GM23248 (cell line): ENCODE measurements around the gene HOMER2.

Experiments
- EZH2 ChIP-seq: fragments of 200-600 bp; sonication (generic); IDR thresholded peaks from 2 replicates; pipeline ENCODE4 v1.6.1; 2018; ENCODE audit warnings: antibody characterized with exemption, mild to moderate bottlenecking; ENCODE audit not compliant: insufficient read depth, poor library complexity, severe bottlenecking
- EZH2phosphoT487 ChIP-seq: fragments of 200-600 bp; sonication (generic); IDR thresholded peaks from 2 replicates; pipeline ENCODE4 v1.6.1; 2018; ENCODE audit warnings: antibody characterized with exemption, moderate library complexity, mild to moderate bottlenecking, low read depth; ENCODE audit not compliant: insufficient read depth

DNA sequence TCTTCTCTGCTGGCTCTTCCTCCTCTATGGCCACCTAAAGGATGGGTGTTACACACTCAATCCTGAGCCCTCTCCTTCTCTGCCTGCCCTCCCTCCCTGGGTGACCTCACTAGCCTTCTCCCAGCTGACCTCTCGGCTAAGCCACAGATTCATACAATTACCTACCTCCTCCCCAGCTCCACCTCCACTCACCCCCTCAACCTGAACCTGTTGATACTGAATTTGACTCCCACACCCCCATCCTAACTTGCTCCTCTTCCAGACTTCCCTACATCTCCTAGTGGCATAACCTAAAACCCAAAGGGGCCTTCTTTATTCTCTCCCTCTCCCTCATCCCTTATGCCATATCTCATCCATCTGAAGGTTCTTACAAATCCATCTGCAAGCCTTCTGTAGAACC, 17.1 kb downstream of the HOMER2 start:
- TF ChIP-seq EZH2 = no peak
- no peak for TF ChIP-seq EZH2phosphoT487
